Keratinocyte (primary cell): ENCODE data around the gene PCDHGC4.
A peak's percentile ranks its signal among the peaks of the same experiment; 100 is the strongest.

ENCODE experiments used
- EZH2 ChIP-seq: IDR thresholded peaks from one replicate; pipeline ENCODE4 v1.6.1; 2012; ENCODE audit warnings: inconsistent platforms, mild to moderate bottlenecking, low read length, moderate library complexity
- TF ChIP-seq, protein P1 (sequence below), 3 experiments: IDR thresholded peaks in 1 of 3; conservative IDR thresholded peaks in 1 of 3; optimal IDR thresholded peaks in 1 of 3; 2 replicates in 2 of 3; 3 replicates in 1 of 3; pipeline versions ENCODE3 to v1.5.1; 2011; ENCODE audit warnings: low read length in 3 of 3, mild to moderate bottlenecking in 3 of 3, moderate library complexity in 2 of 3, control low read depth in 1 of 3, inconsistent platforms in 1 of 3; ENCODE audit not compliant: insufficient read depth in 2 of 3; ENCODE audit errors: extremely low read depth in 1 of 3

- TF ChIP-seq, protein P1, sequence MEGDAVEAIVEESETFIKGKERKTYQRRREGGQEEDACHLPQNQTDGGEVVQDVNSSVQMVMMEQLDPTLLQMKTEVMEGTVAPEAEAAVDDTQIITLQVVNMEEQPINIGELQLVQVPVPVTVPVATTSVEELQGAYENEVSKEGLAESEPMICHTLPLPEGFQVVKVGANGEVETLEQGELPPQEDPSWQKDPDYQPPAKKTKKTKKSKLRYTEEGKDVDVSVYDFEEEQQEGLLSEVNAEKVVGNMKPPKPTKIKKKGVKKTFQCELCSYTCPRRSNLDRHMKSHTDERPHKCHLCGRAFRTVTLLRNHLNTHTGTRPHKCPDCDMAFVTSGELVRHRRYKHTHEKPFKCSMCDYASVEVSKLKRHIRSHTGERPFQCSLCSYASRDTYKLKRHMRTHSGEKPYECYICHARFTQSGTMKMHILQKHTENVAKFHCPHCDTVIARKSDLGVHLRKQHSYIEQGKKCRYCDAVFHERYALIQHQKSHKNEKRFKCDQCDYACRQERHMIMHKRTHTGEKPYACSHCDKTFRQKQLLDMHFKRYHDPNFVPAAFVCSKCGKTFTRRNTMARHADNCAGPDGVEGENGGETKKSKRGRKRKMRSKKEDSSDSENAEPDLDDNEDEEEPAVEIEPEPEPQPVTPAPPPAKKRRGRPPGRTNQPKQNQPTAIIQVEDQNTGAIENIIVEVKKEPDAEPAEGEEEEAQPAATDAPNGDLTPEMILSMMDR (optimal IDR thresholded peaks at IDR 0.05 in 1 of 3, IDR thresholded peaks at IDR 0.05 in 1 of 3, conservative IDR thresholded peaks at IDR 0.05 in 1 of 3; ENCODE audit: extremely low read depth in 1 of 3, insufficient read depth in 2 of 3, low read length in 3 of 3) = peak; percentile 98 to 100 (median 100)
- no peak for TF ChIP-seq EZH2
These were observed 40.1 kb downstream of the PCDHGC4 start for GRCh38 chr5:141524604-141525597.
